Ramos (cell line): ENCODE results near the gene TTC28.
"Not testable (repeated sequence)": the region's sequence is repeated elsewhere in the genome, so short reads cannot be mapped to it uniquely, and the experiment has no call there.

Experiments
- in situ Hi-C: fragments of 300-500 bp; cut with MboI; formaldehyde crosslinking; loops from one replicate; pipeline ENCODE4 v1.14.3; 2022; ENCODE audit warnings: low sequenced_read_pairs; ENCODE audit not compliant: unreplicated experiment

The TTC28 gene

GRCh38 chr22:28679611-28680287, at the start of gene TTC28:
Gene TTC28 (minus strand): TSS chr22:28679840. CDS start chr22:28679723, 117 bp downstream.
- in situ Hi-C loops, result not testable (repeated sequence)

- in situ Hi-C loops, result no loop called here
These were observed 49.1 kb upstream of the TTC28 start for GRCh38 chr22:28728621-28729313.

- in situ Hi-C loops, result no loop called here
These were observed 48.4 kb upstream of the TTC28 start for GRCh38 chr22:28728002-28728401.

- in situ Hi-C loops, result no loop called here
These were observed 38.4 kb upstream of the TTC28 start for GRCh38 chr22:28718044-28718443.

- in situ Hi-C loops, result no loop called here
These were observed 37.0 kb upstream of the TTC28 start for GRCh38 chr22:28716686-28717085.

- in situ Hi-C loops, result no loop called here
These were observed 36.0 kb upstream of the TTC28 start for GRCh38 chr22:28715611-28716010.

- in situ Hi-C loops, result no loop called here
These were observed 34.5 kb upstream of the TTC28 start for GRCh38 chr22:28714043-28714628.

GRCh38 chr22:28711820-28712777, 32.5 kb upstream of the TTC28 start:
- in situ Hi-C loops, result no loop called here

GRCh38 chr22:28711341-28711740, 31.7 kb upstream of the TTC28 start:
- in situ Hi-C loops, result no loop called here

- in situ Hi-C loops, result no loop called here
These were observed 31.0 kb upstream of the TTC28 start for GRCh38 chr22:28710576-28711191.

GRCh38 chr22:28710107-28710506, 30.5 kb upstream of the TTC28 start:
- in situ Hi-C loops, result no loop called here

- in situ Hi-C loops, result no loop called here
These were observed 27.2 kb upstream of the TTC28 start for GRCh38 chr22:28706845-28707244.

GRCh38 chr22:28703436-28703835, 23.8 kb upstream of the TTC28 start:
- in situ Hi-C loops, result no loop called here

- in situ Hi-C loops, result no loop called here
These were observed 23.3 kb upstream of the TTC28 start for GRCh38 chr22:28702891-28703290.

- in situ Hi-C loops, result not testable (repeated sequence)
These were observed 13.6 kb upstream of the TTC28 start for GRCh38 chr22:28693041-28693760.

- in situ Hi-C loops, result not testable (repeated sequence)
These were observed 10.2 kb upstream of the TTC28 start for GRCh38 chr22:28689796-28690195.

GRCh38 chr22:28682966-28683365, 3.3 kb upstream of the TTC28 start:
- in situ Hi-C loops, result not testable (repeated sequence)

- in situ Hi-C loops, result not testable (repeated sequence)
These were observed 1.3 kb upstream of the TTC28 start for GRCh38 chr22:28680813-28681490.
